Measurements from ENCODE around the gene SPECC1. TPM values are rescaled to one million over a fixed set of nuclear protein-coding genes. Genes with fewer than 3 reads are reported as not detected.

SPECC1 gene
- polyA plus RNA-seq, 1 of the 3 experiments (the other 2 are of a cell fraction), result 11.2 TPM

- H3K4me2 ChIP-seq, result no peak overlapping the region
- TF ChIP-seq FOSL2 (IDR thresholded peaks at IDR 0.05; ENCODE audit: borderline replicate concordance, low read depth) (no peak), MAX (IDR thresholded peaks at IDR 0.05; ENCODE audit: low read depth) (no peak), CTCF (IDR thresholded peaks at IDR 0.05) (no peak), RCOR1 (IDR thresholded peaks at IDR 0.05; ENCODE audit: low read length) (no peak)
- DNase-seq, result no peak
- no peaks in the 10 kb centered on the region for H3K27me3 ChIP-seq (ENCODE audit: insufficient read depth)
- no peak overlapping the region for H3K4me3 ChIP-seq (ENCODE audit: low read depth in 2 of 2, low read length in 1 of 2)
- H3K27ac ChIP-seq (ENCODE audit: low read depth in 2 of 2, low read length in 1 of 2), result no peak overlapping the region
- H3K36me3 ChIP-seq (replicated peaks in 1 of 2; ENCODE audit: control insufficient read depth in 1 of 2, insufficient read depth in 2 of 2, low read length in 1 of 2), result no peaks in the 10 kb centered on the region
- no peaks in the 10 kb centered on the region for H3K9me2 ChIP-seq
- no peak overlapping the region for H3K9ac ChIP-seq
- no peaks in the 10 kb centered on the region for H3F3A ChIP-seq (replicated peaks; ENCODE audit: insufficient read depth)
- H4K20me1 ChIP-seq (ENCODE audit: insufficient read depth), result no peaks in the 10 kb centered on the region
- H3K9me3 ChIP-seq, result no peaks in the 10 kb centered on the region; the same call in 1 of the 2 replicates
- ChIA-PET POLR2A (no interaction called here), CTCF (interaction anchor here (1.1 kb wide), 1 partner anchor 73 kb away, joined by 4 read pairs; no protein-coding TSS in a partner anchor)
- peaks cover 0 to 15% of the 10 kb centered on the region in 2 experiments; a peak in 1 of 4 replicates for H3K4me1 ChIP-seq (ENCODE audit: control insufficient read depth in 1 of 2, insufficient read depth in 2 of 2, low read depth in 1 of 2, low read length in 1 of 2)
- no peaks in the 10 kb centered on the region for H3K79me2 ChIP-seq (ENCODE audit: insufficient read depth)
- WGBS (ENCODE audit: low lambda C conversion rate), result 88% methylated on average over 3 of the region's 3 CpGs
- H2AFZ ChIP-seq (ENCODE audit: low read depth), result no peak overlapping the region
These were observed 74.1 kb downstream of the SPECC1 start for GRCh38 chr17:20083156-20083859.

GRCh38 chr17:20084621-20085282 is 75.6 kb downstream of the SPECC1 start:
- H3K4me1 ChIP-seq (ENCODE audit: control insufficient read depth in 1 of 2, insufficient read depth in 2 of 2, low read depth in 1 of 2, low read length in 1 of 2), result peaks cover 0 to 15% of the 10 kb centered on the region in 2 experiments; a peak in 1 of 4 replicates
- CTCF ChIA-PET, result no interaction called here
- no peak overlapping the region for H3K27ac ChIP-seq (ENCODE audit: low read depth in 2 of 2, low read length in 1 of 2)
- H3K79me2 ChIP-seq (ENCODE audit: insufficient read depth), result no peaks in the 10 kb centered on the region
- H3F3A ChIP-seq (replicated peaks; ENCODE audit: insufficient read depth), result no peaks in the 10 kb centered on the region
- H3K36me3 ChIP-seq (replicated peaks in 1 of 2; ENCODE audit: control insufficient read depth in 1 of 2, insufficient read depth in 2 of 2, low read length in 1 of 2), result no peaks in the 10 kb centered on the region
- TF ChIP-seq EP300 (IDR thresholded peaks at IDR 0.05; ENCODE audit: borderline replicate concordance in 1 of 2, low read depth in 1 of 2, low read length in 1 of 2) (no peak), EZH2phosphoT487 (IDR thresholded peaks at IDR 0.05; ENCODE audit: borderline replicate concordance, low read depth) (no peak), YY1 (IDR thresholded peaks at IDR 0.05; ENCODE audit: low read depth) (no peak), USF2 (IDR thresholded peaks at IDR 0.05; ENCODE audit: borderline replicate concordance, low read depth, low read length) (no peak), ZBTB33 (IDR thresholded peaks at IDR 0.05; ENCODE audit: borderline replicate concordance, low read depth) (no peak), TAF1 (IDR thresholded peaks at IDR 0.05; ENCODE audit: borderline replicate concordance, low read depth, low read length) (no peak), IRF3 (IDR thresholded peaks at IDR 0.05; ENCODE audit: low read depth, low read length) (no peak), RCOR1 (IDR thresholded peaks at IDR 0.05; ENCODE audit: low read length) (no peak), REST (IDR thresholded peaks at IDR 0.05; ENCODE audit: low read depth, low read length) (no peak)
- H3K4me3 ChIP-seq (ENCODE audit: low read depth in 2 of 2, low read length in 1 of 2), result no peak overlapping the region
- 61% methylated on average over 1 of the region's 1 CpG for WGBS (ENCODE audit: low lambda C conversion rate)
- no peak for DNase-seq
- no peaks in the 10 kb centered on the region for H3K9me2 ChIP-seq
- no peaks in the 10 kb centered on the region; the same call in 1 of the 2 replicates for H3K9me3 ChIP-seq
- no peak overlapping the region for H2AFZ ChIP-seq (ENCODE audit: low read depth)
- no peak overlapping the region for H3K9ac ChIP-seq
- H3K27me3 ChIP-seq (ENCODE audit: insufficient read depth), result no peaks in the 10 kb centered on the region
- POLR2A ChIA-PET, result no interaction called here
- H4K20me1 ChIP-seq (ENCODE audit: insufficient read depth), result no peaks in the 10 kb centered on the region
- H3K4me2 ChIP-seq, result no peak overlapping the region
